Epithelial cell of proximal tubule (primary cell): ENCODE results near the gene CRMP1. TPM values are rescaled to one million over a fixed set of nuclear protein-coding genes. Genes with fewer than 3 reads are reported as not detected.

ENCODE experiments used
- DNase-seq: peaks from one replicate; pipeline ENCODE4 v3.0.0-alpha.2; 2011; ENCODE audit warnings: low read depth
- H3K4me3 ChIP-seq: 2 replicates; pipeline ENCODE4 v1.5.1; 2011; ENCODE audit warnings: low read depth, mild to moderate bottlenecking, low read length
- total RNA-seq: library from RNA; depleted of rRNA; stranded (reverse); fragments of >200 nt; gene quantifications from 2 replicates; pipeline ENCODE4 v1.2.3, GENCODE V29; 2015
- TF ChIP-seq, protein P1 (sequence below): conservative IDR thresholded peaks from 2 replicates; pipeline ENCODE4 v1.5.1; 2012; ENCODE audit warnings: low read depth, mild to moderate bottlenecking, low read length

CRMP1 gene
- total RNA-seq, 1 donor from 2014 or later: 1.8 TPM

DNA sequence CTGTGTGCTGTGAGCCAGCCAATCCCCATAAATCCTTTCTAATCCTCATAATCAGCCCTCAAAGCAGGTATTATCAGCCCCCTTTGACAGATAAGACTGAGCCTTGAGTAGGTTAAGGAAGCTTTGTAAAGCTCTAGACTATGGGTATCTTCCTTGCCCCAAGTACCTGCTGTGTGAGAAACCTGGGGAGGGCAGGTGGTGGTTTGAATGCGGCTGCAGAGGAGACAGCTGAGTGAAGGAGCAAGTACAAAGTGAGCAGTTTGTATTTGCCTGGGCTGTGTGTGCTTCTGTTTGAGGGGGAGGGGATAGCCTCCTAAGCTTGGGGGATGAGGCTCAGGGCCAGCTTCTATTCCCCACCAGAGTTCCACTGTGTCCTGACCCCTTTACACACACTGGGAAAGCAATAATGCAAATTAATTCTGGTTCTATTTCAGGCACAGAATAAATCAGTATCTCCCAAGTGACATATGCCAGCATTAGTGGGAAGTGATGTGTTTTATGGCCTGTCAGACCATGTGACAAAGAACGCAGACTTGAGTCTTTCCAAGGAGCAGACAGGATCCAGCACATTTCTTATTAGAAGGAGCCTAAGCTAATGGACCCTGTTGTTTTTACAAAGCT, 118.4 kb downstream of the CRMP1 start:
- H3K4me3 ChIP-seq: no peak overlapping the region
- no peak for DNase-seq
- TF ChIP-seq, protein P1, sequence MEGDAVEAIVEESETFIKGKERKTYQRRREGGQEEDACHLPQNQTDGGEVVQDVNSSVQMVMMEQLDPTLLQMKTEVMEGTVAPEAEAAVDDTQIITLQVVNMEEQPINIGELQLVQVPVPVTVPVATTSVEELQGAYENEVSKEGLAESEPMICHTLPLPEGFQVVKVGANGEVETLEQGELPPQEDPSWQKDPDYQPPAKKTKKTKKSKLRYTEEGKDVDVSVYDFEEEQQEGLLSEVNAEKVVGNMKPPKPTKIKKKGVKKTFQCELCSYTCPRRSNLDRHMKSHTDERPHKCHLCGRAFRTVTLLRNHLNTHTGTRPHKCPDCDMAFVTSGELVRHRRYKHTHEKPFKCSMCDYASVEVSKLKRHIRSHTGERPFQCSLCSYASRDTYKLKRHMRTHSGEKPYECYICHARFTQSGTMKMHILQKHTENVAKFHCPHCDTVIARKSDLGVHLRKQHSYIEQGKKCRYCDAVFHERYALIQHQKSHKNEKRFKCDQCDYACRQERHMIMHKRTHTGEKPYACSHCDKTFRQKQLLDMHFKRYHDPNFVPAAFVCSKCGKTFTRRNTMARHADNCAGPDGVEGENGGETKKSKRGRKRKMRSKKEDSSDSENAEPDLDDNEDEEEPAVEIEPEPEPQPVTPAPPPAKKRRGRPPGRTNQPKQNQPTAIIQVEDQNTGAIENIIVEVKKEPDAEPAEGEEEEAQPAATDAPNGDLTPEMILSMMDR: no peak

DNA sequence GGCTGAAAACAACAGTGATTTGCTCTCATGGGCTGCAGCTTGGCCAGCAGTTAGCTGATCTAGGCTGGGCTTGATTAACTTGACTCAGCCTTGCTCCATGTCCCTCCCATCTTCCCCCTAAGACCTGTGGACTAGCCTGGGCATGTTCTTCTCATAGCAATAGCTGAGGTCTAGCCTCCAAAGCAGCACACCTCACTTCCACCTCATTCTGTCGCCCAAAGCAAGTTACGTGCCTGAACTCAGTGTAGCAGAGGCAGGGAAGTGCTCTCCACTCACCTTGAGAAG, 119.7 kb downstream of the CRMP1 start:
- no peak for DNase-seq
- TF ChIP-seq, protein P1: no peak
- no peak overlapping the region for H3K4me3 ChIP-seq

DNA sequence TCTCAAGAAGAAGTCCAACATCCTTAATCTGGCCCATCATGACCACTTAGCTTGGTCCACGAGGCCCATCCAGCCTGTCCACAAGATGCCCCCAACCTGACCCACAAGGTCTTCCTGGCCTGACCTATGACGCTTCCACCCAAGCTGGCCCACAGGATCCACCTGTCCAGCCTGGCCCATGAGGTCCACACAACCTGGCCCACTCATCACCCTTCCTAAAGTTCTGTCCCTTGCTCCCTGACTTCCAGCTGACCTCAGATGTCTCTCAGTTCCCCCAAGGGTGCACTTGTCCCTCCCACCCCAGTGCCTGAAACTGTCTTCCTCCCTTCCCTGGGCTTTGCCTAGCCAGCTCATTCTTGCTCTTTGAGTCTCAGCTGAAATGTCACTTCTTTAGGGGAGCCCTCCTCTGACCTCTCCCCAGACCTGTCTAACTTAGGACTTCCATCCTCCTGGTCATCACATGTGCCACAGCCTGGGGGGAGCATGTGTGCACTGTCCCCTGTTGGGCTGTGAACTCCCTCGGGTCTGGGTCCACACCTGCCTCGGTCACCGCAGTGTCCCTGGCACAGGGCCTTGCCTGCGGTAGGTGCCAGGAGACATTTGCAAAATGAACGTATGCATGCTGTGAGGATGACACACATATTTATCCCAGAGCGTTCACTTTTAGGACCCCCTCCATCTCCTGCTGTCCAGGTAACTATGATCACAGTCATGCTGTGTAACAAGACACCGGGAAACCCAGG, 120.2 kb downstream of the CRMP1 start:
- TF ChIP-seq, protein P1: no peak
- H3K4me3 ChIP-seq: no peak overlapping the region
- DNase-seq: no peak

Other genes starting within 250 kb of the CRMP1 start
- 4.8 and 9.3 TPM in 2 replicates for gene EVC2, start 184.5 kb downstream of the CRMP1 start, total RNA-seq
- 9.7 and 13.5 TPM in 2 replicates for gene EVC, start 181.9 kb downstream of the CRMP1 start, total RNA-seq
- gene C4orf50, start 125.3 kb upstream of the CRMP1 start, total RNA-seq: not detected in 2 replicates